ENCODE results near the gene KDM4C. TPM values are rescaled to one million over a fixed set of nuclear protein-coding genes. Genes with fewer than 3 reads are reported as not detected.

The KDM4C gene
- total RNA-seq, 4 donors from 2014 or later: 75.0 to 95.9 (median 88.9) TPM

DNA sequence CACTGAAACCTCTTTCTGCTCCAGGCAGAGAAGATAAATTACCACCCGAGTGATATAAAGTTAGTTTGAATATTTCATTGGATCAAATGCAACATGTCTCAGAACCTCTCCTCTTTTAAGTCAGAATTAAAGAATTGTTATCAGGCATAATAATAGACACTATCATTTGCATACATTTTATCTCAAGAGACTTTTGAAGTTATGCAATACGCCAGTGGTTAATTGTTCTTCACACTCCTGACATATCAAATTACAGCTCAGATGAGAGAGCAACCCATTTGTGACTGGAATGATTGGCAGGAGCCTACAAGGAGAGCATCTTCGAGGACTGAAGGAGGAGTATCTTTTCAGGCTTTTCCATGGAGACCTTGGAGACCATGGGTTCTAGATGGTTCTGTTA is 452.2 kb downstream of the KDM4C start:
- intact Hi-C loops (cut with DNase I; ENCODE audit: low total_unique reads): no loop called here
- 77 to 85% methylated on average over 3 of the region's 3 CpGs for WGBS, 2 donors (ENCODE audit: low coverage in 1 of 2)
- no peaks in the 10 kb centered on the region for H3K4me1 ChIP-seq
- no peaks in the 10 kb centered on the region for H3K36me3 ChIP-seq
- in situ Hi-C loops (cut with MboI; ENCODE audit: low pct_ligation_motif_present in 1 of 4, low pct_unique_long_range_greater_than_20kb in 1 of 4, low sequenced_read_pairs in 3 of 4): no loop called here
- H3K9me3 ChIP-seq: no peaks in the 10 kb centered on the region
- no peak overlapping the region for H3K4me3 ChIP-seq
- TF ChIP-seq POLR2A (IDR thresholded peaks at IDR 0.05) (no peak), POLR2AphosphoS5 (IDR thresholded peaks at IDR 0.05) (no peak), EP300 (IDR thresholded peaks at IDR 0.05; ENCODE audit: low read depth) (no peak)
- TF ChIP-seq, protein P1, sequence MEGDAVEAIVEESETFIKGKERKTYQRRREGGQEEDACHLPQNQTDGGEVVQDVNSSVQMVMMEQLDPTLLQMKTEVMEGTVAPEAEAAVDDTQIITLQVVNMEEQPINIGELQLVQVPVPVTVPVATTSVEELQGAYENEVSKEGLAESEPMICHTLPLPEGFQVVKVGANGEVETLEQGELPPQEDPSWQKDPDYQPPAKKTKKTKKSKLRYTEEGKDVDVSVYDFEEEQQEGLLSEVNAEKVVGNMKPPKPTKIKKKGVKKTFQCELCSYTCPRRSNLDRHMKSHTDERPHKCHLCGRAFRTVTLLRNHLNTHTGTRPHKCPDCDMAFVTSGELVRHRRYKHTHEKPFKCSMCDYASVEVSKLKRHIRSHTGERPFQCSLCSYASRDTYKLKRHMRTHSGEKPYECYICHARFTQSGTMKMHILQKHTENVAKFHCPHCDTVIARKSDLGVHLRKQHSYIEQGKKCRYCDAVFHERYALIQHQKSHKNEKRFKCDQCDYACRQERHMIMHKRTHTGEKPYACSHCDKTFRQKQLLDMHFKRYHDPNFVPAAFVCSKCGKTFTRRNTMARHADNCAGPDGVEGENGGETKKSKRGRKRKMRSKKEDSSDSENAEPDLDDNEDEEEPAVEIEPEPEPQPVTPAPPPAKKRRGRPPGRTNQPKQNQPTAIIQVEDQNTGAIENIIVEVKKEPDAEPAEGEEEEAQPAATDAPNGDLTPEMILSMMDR (IDR thresholded peaks at IDR 0.05): no peak
- H3K27me3 ChIP-seq: no peaks in the 10 kb centered on the region
- H3K27ac ChIP-seq: no peak overlapping the region
- DNase-seq: no peak

GRCh38 chr9:7210854-7211637 is 453.3 kb downstream of the KDM4C start:
- Histone ChIP-seq H3K9me3 (no peaks in the 10 kb centered on the region), H3K27ac (no peak overlapping the region), H3K4me1 (no peaks in the 10 kb centered on the region), H3K27me3 (no peaks in the 10 kb centered on the region), H3K4me3 (no peak overlapping the region), H3K36me3 (no peaks in the 10 kb centered on the region)
- no peak for DNase-seq
- intact Hi-C loops (cut with DNase I; ENCODE audit: low total_unique reads) (no loop called here), in situ Hi-C loops (cut with MboI; ENCODE audit: low pct_ligation_motif_present in 1 of 4, low pct_unique_long_range_greater_than_20kb in 1 of 4, low sequenced_read_pairs in 3 of 4) (no loop called here)
- 71 to 81% methylated on average over 4 to 8 of the region's 8 CpGs for WGBS, 2 donors (ENCODE audit: low coverage in 1 of 2)
- TF ChIP-seq POLR2AphosphoS5 (IDR thresholded peaks at IDR 0.05): no peak
- no peak for TF ChIP-seq POLR2A (IDR thresholded peaks at IDR 0.05)
- TF ChIP-seq, protein P1 (IDR thresholded peaks at IDR 0.05): no peak
- no peak for TF ChIP-seq EP300 (IDR thresholded peaks at IDR 0.05; ENCODE audit: low read depth)

DNA sequence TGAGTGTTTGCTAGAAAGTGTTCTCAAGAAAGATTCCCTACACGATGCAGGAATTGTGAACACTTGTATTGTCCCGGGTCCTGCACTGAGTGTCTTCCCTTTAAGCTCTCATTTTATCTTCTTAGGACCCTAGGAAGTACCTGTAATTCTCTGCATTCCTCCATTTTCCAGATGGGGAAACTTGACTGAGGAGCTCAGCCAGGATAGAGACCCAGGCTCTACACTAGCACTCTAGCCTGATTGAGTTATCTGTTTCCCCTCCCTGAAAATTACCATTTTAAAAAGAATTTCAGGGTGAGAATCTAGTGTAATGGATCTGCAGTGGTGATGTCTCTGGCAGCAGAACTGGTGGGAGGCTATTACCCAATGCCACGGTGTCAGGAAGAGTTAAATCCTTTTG is 453.9 kb downstream of the KDM4C start:
- H3K4me1 ChIP-seq: no peaks in the 10 kb centered on the region
- H3K27ac ChIP-seq: no peak overlapping the region
- H3K4me3 ChIP-seq: no peak overlapping the region
- H3K9me3 ChIP-seq: no peaks in the 10 kb centered on the region
- no peak for TF ChIP-seq POLR2AphosphoS5 (IDR thresholded peaks at IDR 0.05)
- TF ChIP-seq EP300 (IDR thresholded peaks at IDR 0.05; ENCODE audit: low read depth): no peak
- TF ChIP-seq, protein P1 (IDR thresholded peaks at IDR 0.05): no peak
- no peak for TF ChIP-seq POLR2A (IDR thresholded peaks at IDR 0.05)
- DNase-seq: no peak
- WGBS, 2 donors (ENCODE audit: low coverage in 1 of 2): 90 to 100% methylated on average over 2 to 3 of the region's 3 CpGs
- no peaks in the 10 kb centered on the region for H3K36me3 ChIP-seq
- no peaks in the 10 kb centered on the region for H3K27me3 ChIP-seq
- in situ Hi-C loops (cut with MboI; ENCODE audit: low pct_ligation_motif_present in 1 of 4, low pct_unique_long_range_greater_than_20kb in 1 of 4, low sequenced_read_pairs in 3 of 4): no loop called here
- intact Hi-C loops (cut with DNase I; ENCODE audit: low total_unique reads): no loop called here

DNA sequence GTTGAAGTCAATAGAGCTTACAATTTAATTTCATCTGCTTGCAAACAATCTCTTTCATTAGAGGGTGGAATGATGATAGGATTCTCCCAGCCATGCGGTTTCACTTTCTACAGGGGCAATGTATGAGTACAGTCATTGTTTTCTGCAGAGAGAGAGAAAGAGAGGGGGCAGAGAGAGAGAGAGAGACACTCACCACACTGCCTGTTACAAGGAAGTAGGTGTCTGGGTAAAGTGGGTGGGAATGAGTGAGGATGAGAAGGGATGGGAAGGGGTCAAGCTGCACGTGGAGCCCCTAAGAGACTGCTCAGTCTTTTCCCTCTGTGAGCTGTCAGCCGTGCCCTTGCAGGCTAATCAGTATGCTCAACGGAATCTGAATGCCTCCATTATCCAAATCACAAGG is 454.3 kb downstream of the KDM4C start:
- 74 to 81% methylated on average over 3 to 4 of the region's 4 CpGs for WGBS, 2 donors (ENCODE audit: low coverage in 1 of 2)
- TF ChIP-seq, protein P1 (IDR thresholded peaks at IDR 0.05): no peak
- TF ChIP-seq POLR2AphosphoS5 (IDR thresholded peaks at IDR 0.05) (no peak), EP300 (IDR thresholded peaks at IDR 0.05; ENCODE audit: low read depth) (no peak), POLR2A (IDR thresholded peaks at IDR 0.05) (no peak)
- Histone ChIP-seq H3K4me3 (no peak overlapping the region), H3K9me3 (no peaks in the 10 kb centered on the region), H3K36me3 (no peaks in the 10 kb centered on the region), H3K4me1 (no peaks in the 10 kb centered on the region), H3K27me3 (no peaks in the 10 kb centered on the region), H3K27ac (no peak overlapping the region)
- intact Hi-C loops (cut with DNase I; ENCODE audit: low total_unique reads): no loop called here
- no peak for DNase-seq
- in situ Hi-C loops (cut with MboI; ENCODE audit: low pct_ligation_motif_present in 1 of 4, low pct_unique_long_range_greater_than_20kb in 1 of 4, low sequenced_read_pairs in 3 of 4): no loop called here
